Posterior cingulate gyrus (tissue), 11 donors: ENCODE data around the gene SLC4A4.

ENCODE experiments used
- DNase-seq, 10 donors: peaks; one replicate each; pipeline versions ENCODE4 v3.0.0 to v3.0.0-alpha.2; 2020 to 2021; ENCODE audit warnings: mixed read lengths in 3 of 10
- intact Hi-C: fragments of 100-400 bp; cut with DNase I; formaldehyde crosslinking; loops from one replicate; pipeline ENCODE4 v1.15.1; 2023

SLC4A4 gene

DNA sequence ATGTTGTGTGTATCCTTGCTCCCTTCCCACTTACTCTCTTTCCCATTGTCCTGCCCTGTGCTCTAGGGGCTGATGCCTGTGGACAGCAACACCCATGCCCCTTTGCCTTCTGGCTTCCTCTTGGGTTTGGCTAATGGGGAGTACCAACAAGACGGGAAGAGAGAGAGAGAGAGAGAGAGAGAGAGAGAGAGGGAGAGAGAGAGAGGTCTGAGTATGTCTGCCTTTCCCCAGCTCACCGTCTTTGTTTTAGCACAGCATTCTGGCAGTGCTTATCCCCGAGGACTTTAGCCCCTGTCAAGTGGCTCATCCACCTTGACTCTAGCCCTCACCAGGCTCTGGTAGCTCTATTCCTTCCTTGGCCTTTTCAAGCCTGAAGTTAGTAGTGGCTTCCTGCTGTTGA is 128.0 kb downstream of the SLC4A4 start:
- intact Hi-C loops: no loop called here
- DNase-seq: no peak

DNA sequence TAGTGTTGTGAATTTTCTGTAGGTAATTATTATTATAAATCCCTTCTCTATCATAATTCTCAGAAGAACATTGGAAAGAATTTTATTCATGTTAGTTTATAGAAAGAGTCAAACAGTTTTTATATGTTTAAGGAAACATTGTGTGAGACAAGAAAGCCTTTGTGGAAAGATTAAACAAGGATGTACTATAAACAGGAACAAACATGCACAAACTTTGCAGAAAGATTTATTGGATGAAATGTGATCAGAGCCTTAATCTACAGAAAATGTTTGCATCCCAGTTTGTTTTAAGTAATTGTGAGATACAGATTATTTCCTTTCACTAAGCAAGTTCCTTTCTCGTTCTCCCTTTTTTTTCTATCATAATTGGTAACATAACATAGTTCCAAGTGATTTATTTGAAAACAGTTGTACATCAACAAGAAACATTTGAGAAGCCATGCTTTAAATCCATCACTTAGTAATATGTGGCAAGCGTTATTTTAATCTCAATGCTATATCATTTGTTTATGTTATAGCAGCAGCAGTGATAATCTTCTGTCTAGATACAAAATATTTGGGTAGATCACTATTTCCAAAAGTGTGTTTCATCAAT is 129.4 kb downstream of the SLC4A4 start:
- intact Hi-C loops: no loop called here
- DNase-seq: no peak

DNA sequence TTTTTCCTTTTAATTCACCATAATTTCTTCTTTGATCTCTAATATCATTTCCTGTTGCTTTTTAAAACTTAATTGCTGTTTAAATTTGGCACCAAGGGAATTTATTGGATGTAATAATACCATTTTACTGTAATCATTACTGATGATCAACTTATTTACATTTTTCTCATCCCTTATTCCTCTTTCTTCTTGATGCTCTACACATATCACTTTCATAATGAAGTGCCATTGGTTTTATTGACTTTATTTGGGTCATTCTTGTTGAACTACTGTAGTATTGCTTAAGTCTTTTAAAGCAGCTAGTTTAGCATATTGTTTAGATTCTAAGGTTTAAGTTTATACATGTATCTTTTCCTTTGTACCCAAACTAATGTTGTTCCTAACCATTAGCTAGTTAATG is 130.7 kb downstream of the SLC4A4 start:
- no peak for DNase-seq
- intact Hi-C loops: no loop called here

DNA sequence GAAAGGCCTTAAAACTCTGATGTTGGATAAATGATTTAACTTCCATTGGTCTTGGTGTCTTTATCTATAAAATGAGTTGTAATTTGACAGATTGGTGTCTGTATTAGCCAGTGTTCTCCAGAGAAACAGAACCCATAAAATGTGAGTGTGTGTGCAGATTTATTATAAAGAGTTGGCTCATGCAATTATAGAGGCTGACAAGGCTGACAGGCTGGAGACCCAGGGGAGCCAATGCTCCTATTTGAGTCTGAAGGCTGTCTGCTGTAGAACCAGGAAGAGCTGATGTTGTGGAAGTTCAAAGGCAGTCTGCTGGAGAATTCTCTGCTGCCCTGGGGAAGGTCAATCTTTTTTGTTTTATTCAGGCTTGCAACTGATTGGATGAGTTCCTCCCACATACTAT is 131.7 kb downstream of the SLC4A4 start:
- DNase-seq: no peak
- intact Hi-C loops: no loop called here

DNA sequence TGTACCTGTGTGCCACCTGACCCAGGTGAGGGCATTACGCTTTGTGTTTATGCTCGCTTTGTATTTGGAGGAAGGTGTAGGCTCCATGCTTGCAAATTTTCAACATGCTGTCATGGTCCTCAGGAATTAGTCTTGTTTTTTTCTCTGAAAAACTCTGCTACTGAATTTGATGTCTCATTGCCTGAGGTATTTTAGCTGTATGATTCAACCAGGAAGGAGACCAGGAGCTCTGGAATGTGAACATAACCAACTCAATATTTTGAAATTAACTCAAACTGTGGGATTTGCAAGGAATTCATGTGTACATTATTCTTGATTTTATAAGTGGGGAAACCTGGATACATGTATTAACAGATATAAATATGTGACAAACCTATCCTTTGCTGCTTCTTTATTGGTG is 134.1 kb downstream of the SLC4A4 start:
- no peak for DNase-seq
- intact Hi-C loops: no loop called here

DNA sequence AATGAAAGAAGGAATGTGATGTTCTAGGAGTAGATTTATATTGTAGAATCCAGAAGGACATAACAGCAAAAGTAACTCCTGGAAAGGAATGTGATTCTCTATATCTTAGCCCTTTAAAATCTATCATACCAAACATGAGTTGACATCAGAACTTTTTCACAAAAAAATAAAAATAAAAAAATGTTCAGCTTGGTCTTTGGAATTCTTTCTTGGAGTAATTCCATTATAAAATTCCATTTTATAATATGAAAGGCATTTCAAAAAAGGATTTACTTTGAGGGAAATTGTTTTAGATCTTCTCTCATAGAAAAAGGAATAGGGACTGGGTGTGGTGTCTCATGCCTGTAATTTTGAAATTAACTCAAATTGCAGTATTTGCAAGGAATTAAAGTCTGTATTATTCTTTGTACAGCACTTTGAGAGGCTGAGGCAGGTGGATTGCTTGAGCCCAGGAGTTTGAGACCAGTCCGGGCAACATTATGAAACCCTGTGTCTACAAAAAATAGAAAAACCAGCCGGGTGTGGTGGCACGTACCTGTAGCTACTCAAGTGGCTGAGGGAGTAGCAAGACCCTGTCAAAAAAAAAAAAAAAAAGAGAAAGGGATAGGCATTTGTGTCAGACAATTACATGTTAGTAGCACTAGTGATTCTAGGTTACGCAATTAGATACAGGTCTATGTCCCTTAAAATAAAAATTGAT is 134.9 kb downstream of the SLC4A4 start:
- DNase-seq: no peak
- intact Hi-C loops: no loop called here

DNA sequence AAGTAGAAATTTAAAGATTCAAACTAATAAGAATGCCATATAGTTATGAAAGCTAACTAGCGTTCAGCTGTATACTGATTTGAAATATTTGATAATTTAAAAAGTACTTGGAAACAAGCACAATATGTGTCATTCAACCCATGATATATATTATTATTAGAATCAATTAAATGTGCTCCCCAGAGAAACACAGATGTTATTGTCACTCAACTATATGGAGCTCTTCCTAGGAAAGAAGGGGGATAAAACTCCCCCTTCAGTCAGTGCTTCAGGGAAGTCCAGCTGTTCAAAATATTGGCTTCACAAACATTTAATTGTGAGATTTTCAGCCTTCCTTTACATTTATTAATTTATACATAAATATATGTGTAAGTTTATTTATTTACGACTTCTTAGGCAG is 135.9 kb downstream of the SLC4A4 start:
- intact Hi-C loops: no loop called here

DNA sequence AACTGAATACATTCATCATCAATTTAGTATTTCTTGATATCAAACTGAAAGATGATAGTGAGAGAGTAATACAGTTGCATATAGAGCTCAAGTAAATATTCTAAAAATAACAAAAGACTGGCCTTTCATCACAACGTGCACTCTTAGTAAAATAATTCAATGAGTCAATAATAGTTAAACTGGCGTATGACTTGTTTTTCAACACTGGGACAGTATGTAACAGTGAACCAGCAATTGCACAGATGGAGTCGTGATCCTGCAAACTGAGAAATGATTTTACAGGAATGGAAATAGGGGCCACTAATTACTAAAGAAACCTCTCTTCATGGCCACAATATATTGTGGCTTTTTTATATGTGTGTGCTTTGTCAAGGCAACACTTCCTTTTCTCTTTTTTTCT is 137.4 kb downstream of the SLC4A4 start:
- intact Hi-C loops: no loop called here
- DNase-seq: no peak

More for the DNA sequence above, 135.9 kb downstream of the SLC4A4 start:
- no peak for DNase-seq

DNA sequence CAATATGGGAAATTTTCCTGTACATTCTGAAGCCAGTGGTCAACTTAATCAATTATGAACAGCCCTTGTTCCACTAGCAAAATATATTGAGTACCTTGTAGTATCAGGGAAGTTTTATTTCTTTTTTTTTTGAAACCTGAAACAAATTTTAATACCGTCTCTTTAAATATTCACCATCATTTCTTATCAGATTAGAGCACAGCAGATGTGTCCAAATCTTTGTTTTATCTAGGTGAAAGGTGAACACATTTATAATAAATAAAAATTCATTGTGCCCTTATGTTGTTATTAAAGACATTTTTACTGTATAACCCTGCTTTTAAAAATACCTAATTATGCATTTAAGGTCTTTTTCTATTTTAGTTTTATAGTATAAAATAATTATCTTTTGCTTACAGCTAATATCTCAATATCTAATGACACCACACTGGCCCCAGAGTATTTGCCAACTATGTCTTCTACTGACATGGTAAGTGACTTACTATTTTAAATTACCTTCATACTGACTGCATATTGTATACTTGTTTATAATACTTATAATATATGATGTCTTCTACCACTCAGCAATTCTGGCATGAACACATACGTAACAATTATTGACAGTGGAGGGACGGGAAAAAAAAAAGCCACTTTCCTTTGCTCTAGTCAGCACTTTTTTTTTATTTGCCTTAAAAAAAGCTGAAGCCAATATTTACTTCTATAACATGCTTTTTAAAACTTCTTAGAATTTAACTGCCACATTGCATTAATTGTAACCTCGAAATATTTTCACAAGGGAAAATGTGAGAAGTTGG is 147.9 kb downstream of the SLC4A4 start:
- intact Hi-C loops: no loop called here
- no peak for DNase-seq

DNA sequence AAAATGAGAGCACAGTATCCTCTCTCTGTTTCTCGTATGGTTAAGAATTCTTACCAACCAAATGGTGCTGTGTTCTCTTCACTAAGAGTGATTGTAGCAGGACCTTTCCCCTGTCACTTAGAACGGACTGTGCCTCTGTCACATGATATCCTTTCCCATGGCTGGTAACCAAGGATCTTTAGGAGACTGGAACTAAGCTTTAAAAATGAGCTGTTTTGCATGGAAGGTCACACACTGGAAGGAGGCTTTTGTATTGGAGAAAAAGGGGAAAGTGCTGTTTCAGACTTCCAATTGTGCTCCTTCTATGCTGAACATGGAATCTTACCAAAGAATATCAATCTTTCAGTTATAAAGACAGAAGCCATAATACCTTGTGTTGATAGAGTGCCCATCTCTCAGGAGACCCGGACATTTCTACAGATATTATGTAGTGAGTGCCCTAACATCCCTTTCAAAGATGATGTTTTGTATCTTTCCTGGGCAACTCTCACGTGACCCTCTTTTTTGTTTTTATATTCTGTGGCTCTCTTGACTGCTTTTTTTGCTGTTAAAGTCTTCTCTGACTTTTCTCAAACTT is 148.6 kb downstream of the SLC4A4 start:
- DNase-seq: no peak
- intact Hi-C loops: no loop called here

DNA sequence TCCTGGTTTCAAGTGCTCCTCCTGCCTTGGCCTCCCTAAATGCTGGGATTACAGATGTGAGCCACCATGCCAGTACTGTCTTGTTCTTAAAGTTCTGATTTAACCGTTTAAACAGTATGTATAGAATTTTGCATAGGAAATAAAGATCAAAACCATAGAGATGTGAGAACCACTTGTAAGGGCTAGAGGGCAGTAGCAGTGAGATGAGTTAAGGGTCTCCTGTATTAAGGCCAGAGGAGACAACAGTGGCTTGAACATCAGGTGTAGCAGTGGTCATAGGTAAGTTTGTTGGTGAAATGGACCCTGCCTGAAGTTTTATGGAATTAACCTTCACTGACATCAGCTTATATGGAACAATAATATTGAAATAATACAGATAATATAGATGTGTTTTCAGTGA is 155.7 kb downstream of the SLC4A4 start:
- DNase-seq: no peak
- intact Hi-C loops: no loop called here

DNA sequence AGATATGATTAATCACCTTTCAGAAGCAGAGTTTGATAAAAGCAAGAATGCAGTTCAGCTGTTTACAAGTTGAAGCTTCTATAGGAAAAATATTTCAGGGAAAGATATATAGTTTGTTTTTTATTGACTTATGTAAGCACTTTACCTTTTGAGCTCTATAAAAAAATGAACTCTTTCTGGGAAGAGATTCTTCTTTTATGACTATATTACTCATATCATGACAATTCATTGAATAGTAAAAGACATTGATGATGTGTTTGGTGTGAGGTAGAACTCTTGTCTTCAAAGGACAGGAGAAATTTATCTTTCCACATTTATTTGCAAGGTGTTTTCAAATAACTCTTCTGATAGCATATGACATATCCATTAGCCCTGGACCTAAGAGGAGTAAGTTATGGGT is 156.6 kb downstream of the SLC4A4 start:
- intact Hi-C loops: no loop called here
- DNase-seq: no peak

DNA sequence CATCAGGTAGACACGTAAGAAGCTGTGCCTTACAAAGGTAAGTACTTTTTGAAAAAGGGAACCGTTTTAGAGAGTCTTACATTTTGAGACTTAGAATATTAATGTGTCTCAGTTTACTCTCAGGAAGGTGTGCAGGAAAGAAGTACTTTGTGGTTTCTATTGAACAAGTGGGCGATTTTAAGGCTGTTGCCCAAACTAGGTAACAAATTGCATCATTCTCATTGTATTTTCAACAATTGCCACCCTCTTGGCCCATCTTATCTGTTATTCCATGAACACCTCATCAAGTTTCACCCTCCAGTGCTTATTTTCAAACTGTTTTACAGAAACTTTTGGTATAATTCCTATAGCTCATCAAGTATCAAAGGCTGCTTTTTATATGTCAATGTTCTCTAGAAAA is 158.3 kb downstream of the SLC4A4 start:
- intact Hi-C loops: no loop called here

DNA sequence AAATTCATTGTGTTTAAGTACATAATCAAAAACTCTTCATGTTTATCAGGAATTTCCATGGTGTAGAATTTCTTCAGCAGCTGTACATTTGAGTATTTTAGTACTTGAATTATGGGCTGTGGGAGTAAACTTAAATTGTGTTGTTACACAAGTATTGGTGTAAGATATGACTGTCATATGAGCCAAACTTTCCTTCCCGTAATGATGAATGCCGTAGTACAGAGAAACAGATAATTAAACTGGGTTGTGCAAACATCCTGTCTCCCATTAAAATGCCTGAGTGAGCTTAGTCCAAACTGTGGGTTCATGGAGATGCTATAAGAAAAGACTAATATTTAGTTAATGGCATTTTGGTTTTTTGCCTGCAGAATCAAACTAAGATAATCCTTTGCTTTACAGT is 159.2 kb downstream of the SLC4A4 start:
- no peak for DNase-seq
- intact Hi-C loops: no loop called here

More for the DNA sequence above, 158.3 kb downstream of the SLC4A4 start:
- no peak for DNase-seq

DNA sequence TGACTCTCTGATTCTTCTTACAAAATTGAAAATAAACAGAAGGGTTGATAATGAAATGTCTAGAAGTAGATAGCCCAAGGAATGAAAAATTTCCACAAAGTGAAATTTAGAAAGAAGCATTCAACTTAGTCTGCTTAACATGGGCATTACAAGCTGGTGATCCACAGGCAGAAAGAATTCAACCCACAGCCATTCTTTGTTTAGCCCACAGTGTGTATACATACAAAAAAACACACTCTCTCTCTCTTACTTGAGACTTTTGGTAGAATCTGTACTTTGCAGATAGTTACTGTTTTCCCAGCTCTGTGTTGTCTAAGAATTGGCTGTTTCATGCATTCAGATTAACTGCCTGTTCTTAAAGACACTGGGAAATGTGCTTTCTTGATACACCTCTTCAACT is 159.8 kb downstream of the SLC4A4 start:
- intact Hi-C loops: no loop called here
- no peak for DNase-seq

DNA sequence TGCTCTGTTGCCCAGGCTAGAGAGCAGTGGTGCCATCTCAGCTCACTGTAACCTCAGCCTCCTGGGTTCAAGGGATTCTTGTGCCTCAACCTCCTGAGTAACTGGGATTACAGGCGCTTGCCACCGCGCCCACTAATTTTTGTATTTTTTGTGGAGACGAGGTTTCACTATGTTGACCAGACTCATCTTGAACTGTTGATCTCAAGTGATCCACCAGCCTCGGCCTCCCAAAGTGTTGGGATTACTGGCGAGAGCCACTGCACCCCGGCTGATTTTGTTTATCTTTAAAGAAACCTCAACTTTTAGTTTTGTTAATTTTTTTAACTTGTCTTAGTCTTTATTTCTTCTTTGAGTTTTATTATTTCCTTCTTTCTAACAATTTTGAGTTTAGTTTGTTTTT is 163.2 kb downstream of the SLC4A4 start:
- peak in 1 of 10 donors; percentile 65 for DNase-seq
- intact Hi-C loops: no loop called here

DNA sequence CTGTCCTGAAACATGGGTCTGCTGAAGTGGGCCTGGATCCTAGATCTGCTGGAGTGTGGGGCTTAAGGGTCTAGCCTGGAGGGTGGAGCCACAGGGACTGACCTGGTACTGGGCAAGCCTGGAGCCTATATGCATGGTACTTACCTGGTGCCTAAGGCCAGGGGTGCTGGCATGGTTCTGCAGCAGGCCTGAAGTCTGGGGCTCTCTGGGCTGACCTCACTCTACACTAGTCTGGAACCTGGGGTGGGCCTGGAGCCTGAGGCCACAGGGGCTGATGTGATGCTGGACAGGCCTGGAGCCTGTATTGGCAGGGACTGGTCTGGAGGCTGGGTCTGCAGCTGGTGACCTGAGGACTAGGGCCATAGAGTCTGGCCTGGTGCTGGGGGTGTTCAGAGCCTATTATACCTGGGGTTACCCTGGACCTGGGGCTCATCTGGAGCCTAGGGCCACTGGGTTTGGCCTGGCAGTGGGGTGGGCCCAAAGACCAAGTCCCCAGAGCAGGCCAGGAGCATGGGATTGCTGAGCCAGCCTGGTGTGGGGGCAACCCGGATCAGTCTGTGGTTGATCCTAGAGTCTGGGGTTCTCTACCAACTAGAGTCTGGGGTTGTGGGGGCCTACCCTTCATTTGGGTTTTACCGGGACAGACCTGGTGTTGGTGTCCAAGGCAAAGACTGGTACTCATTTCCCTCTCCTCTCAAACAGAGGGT is 179.6 kb downstream of the SLC4A4 start:
- peak in 1 of 10 donors; percentile 59 for DNase-seq
- intact Hi-C loops: no loop called here

DNA sequence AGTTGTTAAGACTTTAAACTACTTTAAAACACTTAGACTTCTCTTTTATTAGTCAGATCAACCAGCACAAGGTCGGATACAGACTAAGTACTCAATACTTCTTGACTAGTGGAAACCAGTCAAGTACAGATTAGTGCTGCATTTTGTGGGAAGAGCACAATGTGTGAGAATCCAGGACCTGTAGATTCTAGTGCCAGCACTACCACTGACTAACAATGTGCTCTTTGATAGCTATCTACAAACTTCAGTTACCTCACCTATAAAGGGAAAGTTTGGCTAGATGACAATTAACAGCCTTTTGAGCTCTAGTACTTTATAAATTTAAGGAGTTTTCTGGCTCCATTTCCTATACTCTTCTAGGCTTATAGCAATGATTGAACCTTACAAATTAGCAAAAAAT is 181.5 kb downstream of the SLC4A4 start:
- intact Hi-C loops: no loop called here
- no peak for DNase-seq

DNA sequence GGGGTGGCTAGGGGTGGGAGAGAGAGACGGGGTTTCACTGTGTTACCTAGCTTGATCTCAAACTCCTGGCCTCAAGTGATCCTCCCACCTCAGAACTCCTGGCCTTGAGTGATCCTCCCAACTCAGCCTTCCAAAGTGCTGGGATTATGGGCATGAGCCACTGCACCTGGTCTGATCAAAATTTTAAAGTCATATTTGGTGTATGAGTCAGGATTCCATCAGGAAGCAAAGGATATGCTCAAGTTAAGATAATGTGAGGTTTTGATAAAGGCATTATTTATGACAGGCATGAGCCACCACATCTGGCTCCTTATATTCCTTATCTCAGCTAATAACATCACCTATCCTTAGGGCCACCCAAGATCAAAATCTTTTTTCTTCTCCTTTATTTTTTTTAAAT is 182.0 kb downstream of the SLC4A4 start:
- no peak for DNase-seq
- intact Hi-C loops: no loop called here

DNA sequence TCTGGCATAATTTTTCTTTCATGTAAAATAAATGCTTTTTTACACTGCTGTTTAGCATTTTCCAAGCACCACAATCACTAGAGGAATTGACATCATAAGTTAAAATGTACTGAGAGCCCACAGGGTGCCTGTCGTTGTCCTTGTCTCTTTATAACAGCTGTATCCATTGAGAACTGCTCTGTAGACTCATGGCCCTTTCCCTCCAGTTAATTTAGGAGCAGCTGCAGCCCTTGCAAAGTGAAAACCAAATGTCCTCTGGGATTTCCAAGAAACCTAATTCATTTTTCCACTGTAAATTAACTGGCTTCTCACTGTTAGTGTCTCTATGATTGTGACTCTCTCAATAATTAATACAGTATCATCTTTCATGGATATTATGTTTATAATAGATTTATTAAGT is 185.9 kb downstream of the SLC4A4 start:
- intact Hi-C loops: no loop called here
- DNase-seq: no peak
